SK-N-SH treated with all-trans-retinoic acid at 6 μM for 48 hours (cell line): ENCODE results near the gene LANCL2.

ENCODE experiments used
- ATAC-seq: fragments of 200-7000 bp; cut with Tn5 transposase; 3 replicates; pipeline ENCODE4 v1.9.1; 2020; ENCODE audit warnings: mild to moderate bottlenecking, moderate library complexity
- ARNTL ChIP-seq: fragments of 450-650 bp; formaldehyde crosslinking; IDR thresholded peaks from 2 replicates; pipeline ENCODE4 v1.5.0; 2020; ENCODE audit warnings: low read depth, mild to moderate bottlenecking, moderate library complexity, borderline replicate concordance
- BACH2 ChIP-seq: fragments of 250-450 bp; sonication (Bioruptor Pico); IDR thresholded peaks from 2 replicates; pipeline ENCODE4 v1.9.0; 2021; ENCODE audit warnings: mild to moderate bottlenecking, borderline replicate concordance
- CREB5 ChIP-seq: fragments of 250-450 bp; sonication (Bioruptor Pico); IDR thresholded peaks from 2 replicates; pipeline ENCODE4 v1.5.1; 2020; ENCODE audit warnings: low read depth, mild to moderate bottlenecking, moderate library complexity
- CSDC2 ChIP-seq: fragments of 250-450 bp; sonication (Bioruptor Pico); IDR thresholded peaks from 2 replicates; pipeline ENCODE4 v1.5.0; 2020; ENCODE audit warnings: mild to moderate bottlenecking, moderate library complexity
- CSRNP3 ChIP-seq: fragments of 250-450 bp; sonication (Bioruptor Pico); IDR thresholded peaks from 2 replicates; pipeline ENCODE4 v1.5.1; 2021; ENCODE audit warnings: mild to moderate bottlenecking, moderate library complexity
- ESRRG ChIP-seq: fragments of 250-450 bp; sonication (Bioruptor Pico); IDR thresholded peaks from 2 replicates; pipeline ENCODE4 v1.6.1; 2021; ENCODE audit warnings: mild to moderate bottlenecking
- GLIS3 ChIP-seq: fragments of 250-450 bp; sonication (Bioruptor Pico); IDR thresholded peaks from 2 replicates; pipeline ENCODE4 v1.5.0; 2020; ENCODE audit warnings: mild to moderate bottlenecking, moderate library complexity
- ISL1 ChIP-seq: fragments of 250-450 bp; sonication (Bioruptor Pico); IDR thresholded peaks from 2 replicates; pipeline ENCODE4 v2.1.2; 2022; ENCODE audit warnings: mild to moderate bottlenecking, moderate library complexity
- OSR1 ChIP-seq: fragments of 250-450 bp; sonication (Bioruptor Pico); IDR thresholded peaks from 2 replicates; pipeline ENCODE4 v1.8.0; 2022; ENCODE audit warnings: moderate library complexity, mild to moderate bottlenecking, inconsistent platforms
- PATZ1 ChIP-seq: fragments of 250-450 bp; sonication (Bioruptor Pico); IDR thresholded peaks from 2 replicates; pipeline ENCODE4 v1.8.0; 2020; ENCODE audit warnings: mild to moderate bottlenecking, moderate library complexity, borderline replicate concordance
- PPARA ChIP-seq: fragments of 250-450 bp; sonication (Bioruptor Pico); IDR thresholded peaks from 2 replicates; pipeline ENCODE4 v1.5.0; 2020; ENCODE audit warnings: mild to moderate bottlenecking, borderline replicate concordance
- RARB ChIP-seq: fragments of 250-450 bp; sonication (Bioruptor Pico); IDR thresholded peaks from 2 replicates; pipeline ENCODE4 v1.8.0; 2021; ENCODE audit warnings: mild to moderate bottlenecking, moderate library complexity
- SNAI2 ChIP-seq: fragments of 250-450 bp; sonication (Bioruptor Pico); IDR thresholded peaks from 2 replicates; pipeline ENCODE4 v1.5.0; 2020; ENCODE audit warnings: mild to moderate bottlenecking, moderate library complexity
- TCF4 ChIP-seq: fragments of 250-450 bp; sonication (Bioruptor Pico); IDR thresholded peaks from 2 replicates; pipeline ENCODE4 v1.8.0; 2021; ENCODE audit warnings: mild to moderate bottlenecking, moderate library complexity, borderline replicate concordance
- TOX ChIP-seq: fragments of 250-450 bp; sonication (Bioruptor Pico); IDR thresholded peaks from 2 replicates; pipeline ENCODE4 v1.8.0; 2021; ENCODE audit warnings: mild to moderate bottlenecking, moderate library complexity, borderline replicate concordance
- ZC3H10 ChIP-seq: fragments of 250-450 bp; sonication (Bioruptor Pico); IDR thresholded peaks from 2 replicates; pipeline ENCODE4 v1.5.1; 2021; ENCODE audit warnings: mild to moderate bottlenecking, moderate library complexity
- ZFP3 ChIP-seq: fragments of 250-450 bp; sonication (Bioruptor Pico); IDR thresholded peaks from 2 replicates; pipeline ENCODE4 v1.5.0; 2020; ENCODE audit warnings: mild to moderate bottlenecking, moderate library complexity
- ZFP30 ChIP-seq: fragments of 450-650 bp; formaldehyde crosslinking; IDR thresholded peaks from 2 replicates; pipeline ENCODE4 v1.5.0; 2022; ENCODE audit warnings: mild to moderate bottlenecking, moderate library complexity
- ZNF70 ChIP-seq: fragments of 450-650 bp; formaldehyde crosslinking; IDR thresholded peaks from 2 replicates; pipeline ENCODE4 v1.5.0; 2020; ENCODE audit warnings: mild to moderate bottlenecking, moderate library complexity
- ZNF8 ChIP-seq: fragments of 450-650 bp; formaldehyde crosslinking; IDR thresholded peaks from 2 replicates; pipeline ENCODE4 v1.5.0; 2020; ENCODE audit warnings: mild to moderate bottlenecking, moderate library complexity

LANCL2 gene

GRCh38 chr7:55379285-55379684, 14.1 kb downstream of the LANCL2 start (continued):
- no peak for TF ChIP-seq ZC3H10

GRCh38 chr7:55381189-55381588, 16.1 kb downstream of the LANCL2 start:
- no peak for ATAC-seq
- no peak for TF ChIP-seq BACH2 (CRISPR knock-in tag)
- TF ChIP-seq PATZ1 (CRISPR knock-in tag), result no peak
- no peak for TF ChIP-seq CSDC2
- no peak for TF ChIP-seq CREB5 (CRISPR knock-in tag)
- TF ChIP-seq ESRRG (CRISPR knock-in tag), result no peak
- no peak for TF ChIP-seq TCF4 (CRISPR knock-in tag)
- TF ChIP-seq ZNF8 (CRISPR knock-in tag), result no peak
- no peak for TF ChIP-seq GLIS3 (CRISPR knock-in tag)
- no peak for TF ChIP-seq ZFP3 (CRISPR knock-in tag)
- no peak for TF ChIP-seq RARB (CRISPR knock-in tag)
- TF ChIP-seq ISL1 (CRISPR knock-in tag), result no peak

GRCh38 chr7:55381696-55382095, 16.6 kb downstream of the LANCL2 start:
- ATAC-seq, result no peak
- TF ChIP-seq ZFP30 (CRISPR knock-in tag), result no peak
- TF ChIP-seq CSRNP3, result no peak
- TF ChIP-seq RARB (CRISPR knock-in tag), result no peak
- TF ChIP-seq CSDC2, result no peak
- TF ChIP-seq ISL1 (CRISPR knock-in tag), result no peak
- no peak for TF ChIP-seq ZFP3 (CRISPR knock-in tag)
- no peak for TF ChIP-seq ZNF70 (CRISPR knock-in tag)
- no peak for TF ChIP-seq ESRRG (CRISPR knock-in tag)
- TF ChIP-seq, all 23 proteins: peak for 0

- TF ChIP-seq ZNF8 (CRISPR knock-in tag), result no peak
- TF ChIP-seq CREB5 (CRISPR knock-in tag), result no peak
- TF ChIP-seq BACH2 (CRISPR knock-in tag), result no peak
- no peak for TF ChIP-seq PPARA
- no peak for TF ChIP-seq OSR1 (CRISPR knock-in tag)
- TF ChIP-seq TCF4 (CRISPR knock-in tag), result no peak
- TF ChIP-seq SNAI2 (CRISPR knock-in tag), result no peak
- TF ChIP-seq RARB (CRISPR knock-in tag), result no peak
- no peak for TF ChIP-seq CSDC2
- ATAC-seq, result no peak
These were observed 17.1 kb downstream of the LANCL2 start for GRCh38 chr7:55382251-55382650.

GRCh38 chr7:55386541-55386940, 21.4 kb downstream of the LANCL2 start:
- ATAC-seq, result no peak
- TF ChIP-seq ZFP30 (CRISPR knock-in tag), result no peak
- TF ChIP-seq ISL1 (CRISPR knock-in tag), result no peak
- no peak for TF ChIP-seq CSRNP3
- TF ChIP-seq RARB (CRISPR knock-in tag), result no peak
- TF ChIP-seq ZNF8 (CRISPR knock-in tag), result no peak
- no peak for TF ChIP-seq PPARA
- TF ChIP-seq SNAI2 (CRISPR knock-in tag), result no peak
- TF ChIP-seq OSR1 (CRISPR knock-in tag), result no peak
- TF ChIP-seq BACH2 (CRISPR knock-in tag), result no peak
- TF ChIP-seq ZNF70 (CRISPR knock-in tag), result no peak
- TF ChIP-seq TCF4 (CRISPR knock-in tag), result no peak
- no peak for TF ChIP-seq TOX (CRISPR knock-in tag)
- no peak for TF ChIP-seq ARNTL (CRISPR knock-in tag)
- no peak for TF ChIP-seq CREB5 (CRISPR knock-in tag)
- no peak for TF ChIP-seq CSDC2
- TF ChIP-seq PATZ1 (CRISPR knock-in tag), result no peak
